CD8-positive, alpha-beta memory T cell (primary cell): ENCODE measurements around the gene PITX1. TPM values are rescaled to one million over a fixed set of nuclear protein-coding genes. Genes with fewer than 3 reads are reported as not detected.
A peak's percentile ranks its signal among the peaks of the same experiment; 100 is the strongest.
"Not testable (repeated sequence)": the region's sequence is repeated elsewhere in the genome, so short reads cannot be mapped to it uniquely, and the experiment has no call there.

Experiments
- CTCF ChIA-PET: fragments of 350-600 bp; sonication (Branson Sonifier 250); formaldehyde crosslinking; loops from one replicate; lab custom pipeline; 2021; ENCODE audit warnings: antibody characterized with exemption; lab: Charles Lee
- POLR2A ChIA-PET: fragments of 350-600 bp; sonication (Branson Sonifier 250); formaldehyde crosslinking; loops from one replicate; lab custom pipeline; 2021; ENCODE audit warnings: antibody characterized with exemption; lab: Charles Lee
- DNase-seq, 5 donors: peaks; one replicate each; pipeline versions ENCODE4 v3.0.0 to v3.0.0-alpha.2; 2020 to 2022; ENCODE audit warnings: mixed read lengths in 1 of 5
- H3K27ac ChIP-seq: one replicate; pipeline ENCODE4 v1.7.0; 2013; ENCODE audit warnings: low read depth, mild to moderate bottlenecking, low read length, moderate library complexity
- H3K27me3 ChIP-seq: 2 replicates; pipeline ENCODE4 v1.7.0; 2013; ENCODE audit warnings: low read length, mild to moderate bottlenecking; ENCODE audit not compliant: insufficient read depth, poor library complexity, severe bottlenecking
- H3K36me3 ChIP-seq: 2 replicates; pipeline ENCODE4 v1.7.0; 2013; ENCODE audit warnings: mild to moderate bottlenecking, low read length, moderate library complexity; ENCODE audit not compliant: insufficient read depth
- H3K4me1 ChIP-seq: 2 replicates; pipeline ENCODE4 v1.7.0; 2013; ENCODE audit warnings: mild to moderate bottlenecking, low read length, moderate library complexity; ENCODE audit not compliant: insufficient read depth
- H3K4me3 ChIP-seq: 2 replicates; pipeline ENCODE4 v1.7.0; 2013; ENCODE audit warnings: mild to moderate bottlenecking, low read length
- H3K9me3 ChIP-seq: 2 replicates; pipeline ENCODE4 v1.7.0; 2013; ENCODE audit warnings: mild to moderate bottlenecking, low read length
- H3K27ac Mint-ChIP-seq, 8 donors: one replicate each; pipeline ENCODE4 v1.8.0; 2020 to 2021; ENCODE audit warnings: mixed read lengths in 8 of 8, mild to moderate bottlenecking in 6 of 8, inconsistent platforms in 3 of 8, moderate library complexity in 3 of 8
- H3K27me3 Mint-ChIP-seq, 2 donors: one replicate each; pipeline ENCODE4 v1.8.0; 2020 to 2021; ENCODE audit warnings: mixed read lengths in 2 of 2, mild to moderate bottlenecking in 1 of 2, moderate library complexity in 1 of 2
- H3K36me3 Mint-ChIP-seq, 3 donors: one replicate each; pipeline ENCODE4 v1.8.0; 2020 to 2021; ENCODE audit warnings: mixed read lengths in 3 of 3, inconsistent platforms in 1 of 3, mild to moderate bottlenecking in 1 of 3
- H3K4me1 Mint-ChIP-seq, 3 donors: one replicate each; pipeline ENCODE4 v1.8.0; 2020 to 2021; ENCODE audit warnings: mixed read lengths in 3 of 3, inconsistent platforms in 1 of 3, mild to moderate bottlenecking in 1 of 3
- H3K4me3 Mint-ChIP-seq, 7 donors: one replicate each; pipeline ENCODE4 v1.8.0; 2020 to 2021; ENCODE audit warnings: mixed read lengths in 7 of 7, mild to moderate bottlenecking in 6 of 7, moderate library complexity in 4 of 7, inconsistent platforms in 2 of 7
- H3K9me3 Mint-ChIP-seq, 5 donors: one replicate each; pipeline ENCODE4 v1.8.0; 2020 to 2022; ENCODE audit warnings: mixed read lengths in 5 of 5, mild to moderate bottlenecking in 3 of 5, moderate library complexity in 2 of 5, inconsistent platforms in 1 of 5
- polyA plus RNA-seq: library from polyadenylated mRNA; unstranded; fragments of 300-500 nt; fragmentation: Illumina TruSeq; gene quantifications from one replicate; pipeline ENCODE4 v1.2.3, GENCODE V29; 2021
- total RNA-seq, 2 experiments: library from RNA; stranded (reverse); gene quantifications; one replicate each; pipeline ENCODE4 v1.2.3, GENCODE V29; 2021

Gene PITX1
- total RNA-seq (not detected), polyA plus RNA-seq (not detected)

GRCh38 chr5:135033901-135034235 is at the start of gene PITX1:
Gene PITX1 (minus strand): TSS chr5:135034228. CDS start chr5:135033881, 347 bp downstream.
- no peak for DNase-seq
- peaks cover 6% of the 10 kb centered on the region for H3K4me1 ChIP-seq
- peak within 1 kb of the TSS in 1 of 8 donors; percentile 56 for H3K27ac Mint-ChIP-seq
- H3K36me3 ChIP-seq = no peaks in the 10 kb centered on the region
- no peaks in the 10 kb centered on the region for H3K36me3 Mint-ChIP-seq
- CTCF ChIA-PET = no interaction called here
- H3K9me3 Mint-ChIP-seq = peaks cover 0 to 3% (median 0%) of the 10 kb centered on the region in 5 donors
- H3K4me3 Mint-ChIP-seq = peak within 1 kb of the TSS in 6 of 7 donors; percentile 63 to 86 (median 72)
- H3K27me3 ChIP-seq = peaks cover 36% of the 10 kb centered on the region
- peaks cover 59 to 81% of the 10 kb centered on the region in 2 donors for H3K27me3 Mint-ChIP-seq
- H3K4me3 ChIP-seq = peak within 1 kb of the TSS; percentile 56
- POLR2A ChIA-PET = no interaction called here
- no peaks in the 10 kb centered on the region for H3K9me3 ChIP-seq
- peaks cover 27 to 52% (median 30%) of the 10 kb centered on the region in 3 donors for H3K4me1 Mint-ChIP-seq
- peak within 1 kb of the TSS; percentile 80 for H3K27ac ChIP-seq

- H3K27ac ChIP-seq, DNase-seq, POLR2A ChIA-PET, H3K4me3 Mint-ChIP-seq, H3K4me1 ChIP-seq, H3K27me3 ChIP-seq, CTCF ChIA-PET, H3K4me3 ChIP-seq, H3K36me3 Mint-ChIP-seq, H3K36me3 ChIP-seq, H3K9me3 ChIP-seq, H3K4me1 Mint-ChIP-seq, H3K27ac Mint-ChIP-seq: not testable (repeated sequence)
- Mint-ChIP-seq H3K9me3 (peaks cover 0 to 11% (median 3%) of the 10 kb centered on the region in 5 donors), H3K27me3 (peaks cover 16 to 35% of the 10 kb centered on the region in 2 donors)
These were observed 49.3 kb upstream of the PITX1 start for GRCh38 chr5:135083334-135083733.

GRCh38 chr5:135081240-135081639 is 47.2 kb upstream of the PITX1 start:
- H3K4me3 Mint-ChIP-seq = peak overlapping the region in 1 of 7 donors; percentile 1
- no peaks in the 10 kb centered on the region for H3K4me1 ChIP-seq
- CTCF ChIA-PET = no interaction called here
- H3K27ac Mint-ChIP-seq = no peak overlapping the region
- POLR2A ChIA-PET = no interaction called here
- H3K36me3 Mint-ChIP-seq = no peaks in the 10 kb centered on the region
- DNase-seq = no peak
- H3K9me3 Mint-ChIP-seq = peaks cover 0 to 11% (median 3%) of the 10 kb centered on the region in 5 donors
- no peak overlapping the region for H3K4me3 ChIP-seq
- no peaks in the 10 kb centered on the region for H3K4me1 Mint-ChIP-seq
- no peaks in the 10 kb centered on the region for H3K27me3 ChIP-seq
- no peaks in the 10 kb centered on the region for H3K9me3 ChIP-seq
- peaks cover 12 to 18% of the 10 kb centered on the region in 2 donors for H3K27me3 Mint-ChIP-seq
- H3K36me3 ChIP-seq = no peaks in the 10 kb centered on the region
- no peak overlapping the region for H3K27ac ChIP-seq

GRCh38 chr5:135079760-135080159 is 45.7 kb upstream of the PITX1 start:
- H3K36me3 Mint-ChIP-seq = no peaks in the 10 kb centered on the region
- Histone ChIP-seq H3K4me3 (no peak overlapping the region), H3K9me3 (no peaks in the 10 kb centered on the region), H3K27me3 (no peaks in the 10 kb centered on the region), H3K27ac (no peak overlapping the region), H3K4me1 (no peaks in the 10 kb centered on the region), H3K36me3 (no peaks in the 10 kb centered on the region)
- H3K27ac Mint-ChIP-seq = no peak overlapping the region
- H3K4me3 Mint-ChIP-seq = no peak overlapping the region
- DNase-seq = no peak
- no peaks in the 10 kb centered on the region for H3K4me1 Mint-ChIP-seq
- peaks cover 13 to 19% of the 10 kb centered on the region in 2 donors for H3K27me3 Mint-ChIP-seq
- ChIA-PET CTCF (no interaction called here), POLR2A (no interaction called here)
- H3K9me3 Mint-ChIP-seq = peaks cover 0 to 11% (median 3%) of the 10 kb centered on the region in 5 donors

- no peak overlapping the region for H3K27ac Mint-ChIP-seq
These were observed 45.2 kb upstream of the PITX1 start for GRCh38 chr5:135079099-135079681.

GRCh38 chr5:135076801-135077200 is 42.8 kb upstream of the PITX1 start:
- no peaks in the 10 kb centered on the region for H3K4me1 Mint-ChIP-seq
- no peaks in the 10 kb centered on the region for H3K36me3 Mint-ChIP-seq
- peak overlapping the region in 1 of 8 donors; percentile 32 for H3K27ac Mint-ChIP-seq
- Histone ChIP-seq H3K36me3 (no peaks in the 10 kb centered on the region), H3K9me3 (no peaks in the 10 kb centered on the region), H3K4me1 (no peaks in the 10 kb centered on the region), H3K27ac (no peak overlapping the region), H3K4me3 (no peak overlapping the region), H3K27me3 (no peaks in the 10 kb centered on the region)
- CTCF ChIA-PET = no interaction called here
- POLR2A ChIA-PET = no interaction called here
- no peak for DNase-seq
- peaks cover 6 to 11% of the 10 kb centered on the region in 2 donors for H3K27me3 Mint-ChIP-seq
- H3K4me3 Mint-ChIP-seq = no peak overlapping the region
- H3K9me3 Mint-ChIP-seq = peaks cover 0 to 4% (median 3%) of the 10 kb centered on the region in 5 donors

More at GRCh38 chr5:135079099-135079681, 45.2 kb upstream of the PITX1 start:
- Histone ChIP-seq H3K27ac (no peak overlapping the region), H3K4me1 (no peaks in the 10 kb centered on the region), H3K9me3 (no peaks in the 10 kb centered on the region), H3K36me3 (no peaks in the 10 kb centered on the region), H3K4me3 (no peak overlapping the region), H3K27me3 (no peaks in the 10 kb centered on the region)
- Mint-ChIP-seq H3K27me3 (peaks cover 11 to 14% of the 10 kb centered on the region in 2 donors), H3K4me3 (no peak overlapping the region), H3K36me3 (no peaks in the 10 kb centered on the region), H3K9me3 (peaks cover 0 to 11% (median 3%) of the 10 kb centered on the region in 5 donors), H3K4me1 (no peaks in the 10 kb centered on the region)
- no peak for DNase-seq
- POLR2A ChIA-PET = no interaction called here
- CTCF ChIA-PET = no interaction called here

- H3K36me3 Mint-ChIP-seq = no peaks in the 10 kb centered on the region
These were observed 42.0 kb upstream of the PITX1 start for GRCh38 chr5:135076051-135076491.

GRCh38 chr5:135075621-135076020 is 41.6 kb upstream of the PITX1 start:
- H3K4me1 Mint-ChIP-seq = no peaks in the 10 kb centered on the region
- DNase-seq = no peak
- Histone ChIP-seq H3K9me3 (no peaks in the 10 kb centered on the region), H3K4me3 (no peak overlapping the region), H3K4me1 (no peaks in the 10 kb centered on the region), H3K36me3 (no peaks in the 10 kb centered on the region), H3K27ac (no peak overlapping the region), H3K27me3 (no peaks in the 10 kb centered on the region)
- POLR2A ChIA-PET = no interaction called here
- no peak overlapping the region for H3K27ac Mint-ChIP-seq
- CTCF ChIA-PET = no interaction called here
- H3K36me3 Mint-ChIP-seq = no peaks in the 10 kb centered on the region
- no peaks in the 10 kb centered on the region for H3K9me3 Mint-ChIP-seq
- no peak overlapping the region for H3K4me3 Mint-ChIP-seq
- peaks cover 8 to 11% of the 10 kb centered on the region in 2 donors for H3K27me3 Mint-ChIP-seq

More at GRCh38 chr5:135076051-135076491, 42.0 kb upstream of the PITX1 start:
- POLR2A ChIA-PET = no interaction called here
- Histone ChIP-seq H3K4me1 (no peaks in the 10 kb centered on the region), H3K36me3 (no peaks in the 10 kb centered on the region), H3K27ac (no peak overlapping the region), H3K27me3 (no peaks in the 10 kb centered on the region), H3K9me3 (no peaks in the 10 kb centered on the region), H3K4me3 (no peak overlapping the region)
- Mint-ChIP-seq H3K27ac (no peak overlapping the region), H3K9me3 (peaks cover 0 to 2% (median 0%) of the 10 kb centered on the region in 5 donors), H3K4me1 (no peaks in the 10 kb centered on the region), H3K4me3 (no peak overlapping the region), H3K27me3 (peaks cover 6 to 11% of the 10 kb centered on the region in 2 donors)
- no peak for DNase-seq
- CTCF ChIA-PET = no interaction called here
